Loucy (cell line): ENCODE results near the gene FAM107B.

ENCODE experiments used
- CTCF ChIP-seq: fragments of 200-600 bp; sonication (generic); conservative IDR thresholded peaks from 2 replicates; pipeline ENCODE4 v1.5.1; 2014; ENCODE audit warnings: mild to moderate bottlenecking, antibody characterized with exemption, low read length
- EZH2phosphoT487 ChIP-seq: fragments of 200-600 bp; IDR thresholded peaks from 2 replicates; pipeline ENCODE4 v1.6.1; 2018; ENCODE audit warnings: antibody characterized with exemption, mild to moderate bottlenecking, moderate library complexity, borderline replicate concordance

GRCh38 chr10:14600065-14600464 is 174.6 kb downstream of the FAM107B start:
- TF ChIP-seq CTCF (no peak), EZH2phosphoT487 (no peak)
